Measurements from ENCODE around the gene LRRC75A.

- TF ChIP-seq, protein P1, sequence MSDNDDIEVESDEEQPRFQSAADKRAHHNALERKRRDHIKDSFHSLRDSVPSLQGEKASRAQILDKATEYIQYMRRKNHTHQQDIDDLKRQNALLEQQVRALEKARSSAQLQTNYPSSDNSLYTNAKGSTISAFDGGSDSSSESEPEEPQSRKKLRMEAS (IDR thresholded peaks at IDR 0.05) = no peak
- no peak for TF ChIP-seq REST (IDR thresholded peaks at IDR 0.05)
- TF ChIP-seq SMC3 (IDR thresholded peaks at IDR 0.05) = no peak
- TF ChIP-seq RNF2 (IDR thresholded peaks at IDR 0.05; ENCODE audit: borderline replicate concordance, low read depth) = no peak
- TF ChIP-seq CHD2 (IDR thresholded peaks at IDR 0.05; ENCODE audit: low read length, partially characterized antibody) = no peak
- TF ChIP-seq CTCF (IDR thresholded peaks at IDR 0.05) = no peak
- TF ChIP-seq BHLHE40 (IDR thresholded peaks at IDR 0.05; ENCODE audit: low read depth, low read length) = no peak
- no peak for TF ChIP-seq POLR2A (IDR thresholded peaks at IDR 0.05; ENCODE audit: low read length)
- no peak for TF ChIP-seq RAD21 (conservative IDR thresholded peaks at IDR 0.05 in 1 of 2, IDR thresholded peaks at IDR 0.05 in 1 of 2)
These were observed 4.2 kb upstream of the LRRC75A start for GRCh38 chr17:16495980-16496819.

All from A549 (cell line).